Endothelial cell of umbilical vein (primary cell): Measurements from ENCODE around the gene OR5K2. TPM values are rescaled to one million over a fixed set of nuclear protein-coding genes. Genes with fewer than 3 reads are reported as not detected.

Experiments used
- BruUV-seq: library from RNA; stranded (reverse); fragments of 400-500 nt; replicated peaks from 2 replicates; lab custom pipeline; 2021; lab: Mats Ljungman, UMichigan
- CTCF ChIA-PET: fragments of 300-600, 350-600 bp; sonication (Branson Sonifier 250); formaldehyde crosslinking; loops from one replicate; lab custom pipeline; 2021; ENCODE audit warnings: antibody characterized with exemption, inconsistent platforms; lab: Charles Lee
- POLR2A ChIA-PET: fragments of 300-600, 350-600 bp; sonication (Branson Sonifier 250); formaldehyde crosslinking; loops from one replicate; lab custom pipeline; 2021; ENCODE audit warnings: antibody characterized with exemption, inconsistent platforms; lab: Charles Lee
- DNase-seq: peaks from one replicate; pipeline ENCODE4 v3.0.0-alpha.2; 2011; ENCODE audit warnings: low read depth, low spot score
- FAIRE-seq: peaks from 2 replicates; lab custom pipeline; 2011; peaks lifted over from hg19 to GRCh38; lab: Jason Lieb, UNC
- H2AFZ ChIP-seq: 2 replicates; pipeline ENCODE4 v1.6.0; 2012; ENCODE audit warnings: low read depth, low read length, control low read depth, inconsistent platforms
- H3K27ac ChIP-seq: 2 replicates; pipeline ENCODE4 v1.5.1; 2011; ENCODE audit warnings: low read depth, mild to moderate bottlenecking, control low read depth, low read length, moderate library complexity; ENCODE audit not compliant: insufficient read depth
- H3K27me3 ChIP-seq, 2 experiments: 2 replicates each; pipeline versions ENCODE4 v1.6.0 to v1.6.1; 2011; ENCODE audit warnings: low read length in 2 of 2, mixed read lengths in 1 of 2; ENCODE audit not compliant: control insufficient read depth in 2 of 2, insufficient read depth in 2 of 2
- H3K36me3 ChIP-seq, 2 experiments: 2 replicates in 1 of 2; 3 replicates in 1 of 2; pipeline ENCODE4 v1.5.1; 2011; ENCODE audit warnings: low read length in 2 of 2, mild to moderate bottlenecking in 1 of 2, moderate library complexity in 1 of 2; ENCODE audit not compliant: control insufficient read depth in 2 of 2, insufficient read depth in 2 of 2; ENCODE audit errors: extremely low read depth in 1 of 2
- H3K4me1 ChIP-seq: 3 replicates; pipeline ENCODE4 v1.5.1; 2011; ENCODE audit warnings: mild to moderate bottlenecking, low read length; ENCODE audit not compliant: control insufficient read depth, insufficient read depth; ENCODE audit errors: extremely low read depth
- H3K4me2 ChIP-seq: 2 replicates; pipeline ENCODE4 v1.6.1; 2011; ENCODE audit warnings: low read length, control low read depth, mixed read lengths; ENCODE audit not compliant: insufficient read depth
- H3K4me3 ChIP-seq, 3 experiments: fragments of 200-600 bp in 1 of 3; sonication (generic), shearing (Covaris generic) in 1 of 3; replicated peaks in 1 of 3; 2 replicates each; pipeline ENCODE4 v1.5.1; 2011 to 2016; ENCODE audit warnings: control low read depth in 3 of 3, low read length in 3 of 3, mild to moderate bottlenecking in 2 of 3, inconsistent platforms in 1 of 3, low read depth in 1 of 3, moderate library complexity in 1 of 3; ENCODE audit not compliant: insufficient read depth in 1 of 3
- H3K79me2 ChIP-seq: 2 replicates; pipeline ENCODE4 v1.6.0; 2012; ENCODE audit warnings: low read length, inconsistent platforms; ENCODE audit not compliant: control insufficient read depth, insufficient read depth
- H3K9ac ChIP-seq: replicated peaks from 2 replicates; pipeline ENCODE3; 2011; ENCODE audit warnings: low read length, control low read depth; ENCODE audit not compliant: insufficient read depth; ENCODE audit errors: extremely low read depth
- H3K9me1 ChIP-seq: replicated peaks from 3 replicates; pipeline ENCODE4 v1.6.0; 2011; ENCODE audit warnings: mild to moderate bottlenecking, low read length; ENCODE audit not compliant: control insufficient read depth, insufficient read depth; ENCODE audit errors: extremely low read depth
- H3K9me3 ChIP-seq: replicated peaks from 2 replicates; pipeline ENCODE4 v1.5.1; 2012; ENCODE audit warnings: low read length, inconsistent platforms; ENCODE audit not compliant: control insufficient read depth, insufficient read depth
- H4K20me1 ChIP-seq: replicated peaks from 2 replicates; pipeline ENCODE3; 2011; ENCODE audit warnings: mild to moderate bottlenecking, low read length; ENCODE audit not compliant: control insufficient read depth, insufficient read depth; ENCODE audit errors: extremely low read depth
- EZH2 ChIP-seq: IDR thresholded peaks from 2 replicates; pipeline ENCODE4 v1.6.1; 2012; ENCODE audit warnings: borderline replicate concordance, low read depth, mild to moderate bottlenecking, moderate library complexity, low read length, inconsistent platforms; ENCODE audit not compliant: severe bottlenecking
- FOS ChIP-seq: IDR thresholded peaks from 2 replicates; pipeline ENCODE4 v1.6.1; 2011; ENCODE audit warnings: mild to moderate bottlenecking, low read length, moderate library complexity, borderline replicate concordance; ENCODE audit not compliant: insufficient read depth
- GATA2 ChIP-seq: IDR thresholded peaks from 2 replicates; pipeline ENCODE4 v1.7.0; 2011; ENCODE audit warnings: low read depth, mild to moderate bottlenecking, moderate library complexity, mixed read lengths, low read length; ENCODE audit not compliant: insufficient read length, insufficient read depth
- JUN ChIP-seq: IDR thresholded peaks from 2 replicates; pipeline ENCODE4 v1.6.1; 2011; ENCODE audit warnings: borderline replicate concordance, low read depth; ENCODE audit not compliant: insufficient read length, insufficient read depth
- MYC ChIP-seq: IDR thresholded peaks from one replicate; pipeline ENCODE4 v1.6.1; 2011; ENCODE audit warnings: mild to moderate bottlenecking, low read depth, low read length
- POLR2A ChIP-seq: IDR thresholded peaks from 2 replicates; pipeline ENCODE4 v1.6.1; 2012; ENCODE audit warnings: low read depth, mild to moderate bottlenecking, control low read depth, low read length
- POLR2AphosphoS5 ChIP-seq: IDR thresholded peaks from 2 replicates; pipeline ENCODE4 v1.6.1; 2012; ENCODE audit warnings: low read depth, mild to moderate bottlenecking, control low read depth, low read length, moderate library complexity; ENCODE audit not compliant: insufficient read depth
- dilution Hi-C: fragments of 300-500 bp; cut with MboI; formaldehyde crosslinking; loops from one replicate; pipeline ENCODE4 v1.15.0; 2019; ENCODE audit warnings: low sequenced_read_pairs; ENCODE audit not compliant: extremely low pct_ligation_motif_present
- intact Hi-C: fragments of 100-400 bp; cut with micrococcal nuclease; formaldehyde crosslinking; loops from one replicate; pipeline ENCODE4 v1.10.0; 2022
- polyA plus RNA-seq, 4 experiments: library from polyadenylated mRNA; depleted of rRNA in 3 of 4; stranded (reverse) in 3 of 4; unstranded in 1 of 4; fragments of >200 nt; gene quantifications; 2 replicates each; pipeline versions ENCODE4 v1.2.1 to v1.2.3, GENCODE V29; 2011 to 2012; ENCODE audit warnings: missing spikeins in 1 of 4
- total RNA-seq: library from RNA; stranded (reverse); gene quantifications from 2 replicates; pipeline ENCODE4 v1.2.3, GENCODE V29; 2021
- TF ChIP-seq, protein P1 (sequence below): IDR thresholded peaks from 2 replicates; pipeline ENCODE4 v1.6.1; 2011; ENCODE audit not compliant: insufficient read depth, insufficient read length
- TF ChIP-seq, protein P2 (sequence below), 2 donors: IDR thresholded peaks; 1 replicate in 1 of 2; 2 replicates in 1 of 2; pipeline ENCODE4 v1.5.1; 2011; ENCODE audit warnings: low read length in 2 of 2, mild to moderate bottlenecking in 2 of 2, moderate library complexity in 2 of 2, control low read depth in 1 of 2, inconsistent platforms in 1 of 2, low read depth in 1 of 2; ENCODE audit not compliant: insufficient read depth in 1 of 2; ENCODE audit errors: extremely low read depth in 1 of 2

The OR5K2 gene
- total and polyA plus RNA-seq, 2 donors (not counting 3 experiments of a cell fraction or from before 2014, with no cell fraction given): not detected

DNA sequence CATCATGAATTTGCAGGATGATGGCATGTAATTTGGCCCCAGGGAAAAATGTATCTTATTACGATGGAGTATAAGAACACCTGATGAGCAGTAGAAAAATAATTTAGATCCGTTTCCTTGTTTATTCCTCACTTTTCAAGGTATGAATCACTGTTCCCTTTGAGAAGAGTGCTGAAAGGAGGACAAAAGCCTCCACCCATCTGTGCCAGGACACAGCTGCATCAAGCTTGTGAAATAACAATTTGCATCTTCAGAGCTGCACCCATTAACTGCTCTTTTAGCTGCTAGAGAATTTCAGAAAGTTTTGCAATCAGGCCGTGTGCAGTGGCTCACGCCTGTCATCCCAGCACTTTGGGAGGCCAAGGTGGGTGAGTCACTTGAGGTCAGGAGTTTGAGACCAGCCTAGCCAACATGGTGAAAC, 15.6 kb downstream of the OR5K2 start:
- Histone ChIP-seq H3K4me2 (no peak overlapping the region), H3K27ac (no peak overlapping the region), H3K9ac (no peak overlapping the region), H3K36me3 (peaks cover 4 to 9% of the 10 kb centered on the region in 2 experiments), H4K20me1 (no peaks in the 10 kb centered on the region), H3K9me3 (no peaks in the 10 kb centered on the region), H3K4me3 (no peak overlapping the region), H2AFZ (no peak overlapping the region), H3K9me1 (no peaks in the 10 kb centered on the region), H3K4me1 (peaks cover 2% of the 10 kb centered on the region), H3K79me2 (no peaks in the 10 kb centered on the region), H3K27me3 (no peaks in the 10 kb centered on the region)
- POLR2A ChIA-PET: no interaction called here
- intact Hi-C loops: no loop called here
- FAIRE-seq (no peak), DNase-seq (no peak)
- TF ChIP-seq GATA2: no peak
- TF ChIP-seq JUN: no peak
- no peak for TF ChIP-seq MYC
- TF ChIP-seq EZH2: no peak
- TF ChIP-seq, protein P1, sequence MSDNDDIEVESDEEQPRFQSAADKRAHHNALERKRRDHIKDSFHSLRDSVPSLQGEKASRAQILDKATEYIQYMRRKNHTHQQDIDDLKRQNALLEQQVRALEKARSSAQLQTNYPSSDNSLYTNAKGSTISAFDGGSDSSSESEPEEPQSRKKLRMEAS: no peak
- TF ChIP-seq POLR2A: no peak
- CTCF ChIA-PET: no interaction called here
- no TSS peak for BruUV-seq
- dilution Hi-C loops: no loop called here

DNA sequence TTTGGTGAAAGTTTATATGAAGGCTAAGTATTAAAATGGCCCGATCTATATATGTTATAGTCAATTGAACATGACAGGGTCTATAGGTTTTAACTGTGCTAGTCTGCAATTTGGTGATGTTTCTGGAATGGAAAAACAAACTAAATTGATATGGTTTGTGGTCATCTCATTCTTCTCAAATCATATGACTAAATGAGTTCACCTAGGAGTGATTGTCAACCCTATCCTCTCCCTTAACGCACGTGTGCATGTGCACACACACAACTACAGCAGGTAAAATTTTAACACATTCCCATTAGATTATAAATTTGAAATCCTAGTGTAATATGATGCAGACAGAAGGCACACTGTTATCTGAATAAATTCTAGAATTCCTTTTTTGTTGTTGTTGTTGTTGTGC, 16.3 kb downstream of the OR5K2 start:
- CTCF ChIA-PET: no interaction called here
- no peak for FAIRE-seq

More for the DNA sequence above, 16.3 kb downstream of the OR5K2 start:
- dilution Hi-C loops (no loop called here), intact Hi-C loops (no loop called here)
- Histone ChIP-seq H3K27me3 (no peaks in the 10 kb centered on the region), H3K9me3 (no peaks in the 10 kb centered on the region), H3K4me1 (peaks cover 2% of the 10 kb centered on the region), H3K36me3 (peaks cover 4 to 11% of the 10 kb centered on the region in 2 experiments), H4K20me1 (no peaks in the 10 kb centered on the region), H3K9ac (no peak overlapping the region), H2AFZ (no peak overlapping the region), H3K4me2 (no peak overlapping the region), H3K4me3 (no peak overlapping the region), H3K9me1 (no peaks in the 10 kb centered on the region), H3K27ac (no peak overlapping the region), H3K79me2 (no peaks in the 10 kb centered on the region)
- no TSS peak for BruUV-seq
- DNase-seq: no peak
- POLR2A ChIA-PET: no interaction called here
- TF ChIP-seq GATA2 (no peak), JUN (no peak), POLR2AphosphoS5 (no peak), EZH2 (no peak), POLR2A (no peak), FOS (no peak), MYC (no peak)
- TF ChIP-seq, protein P1: no peak
- TF ChIP-seq, protein P2, sequence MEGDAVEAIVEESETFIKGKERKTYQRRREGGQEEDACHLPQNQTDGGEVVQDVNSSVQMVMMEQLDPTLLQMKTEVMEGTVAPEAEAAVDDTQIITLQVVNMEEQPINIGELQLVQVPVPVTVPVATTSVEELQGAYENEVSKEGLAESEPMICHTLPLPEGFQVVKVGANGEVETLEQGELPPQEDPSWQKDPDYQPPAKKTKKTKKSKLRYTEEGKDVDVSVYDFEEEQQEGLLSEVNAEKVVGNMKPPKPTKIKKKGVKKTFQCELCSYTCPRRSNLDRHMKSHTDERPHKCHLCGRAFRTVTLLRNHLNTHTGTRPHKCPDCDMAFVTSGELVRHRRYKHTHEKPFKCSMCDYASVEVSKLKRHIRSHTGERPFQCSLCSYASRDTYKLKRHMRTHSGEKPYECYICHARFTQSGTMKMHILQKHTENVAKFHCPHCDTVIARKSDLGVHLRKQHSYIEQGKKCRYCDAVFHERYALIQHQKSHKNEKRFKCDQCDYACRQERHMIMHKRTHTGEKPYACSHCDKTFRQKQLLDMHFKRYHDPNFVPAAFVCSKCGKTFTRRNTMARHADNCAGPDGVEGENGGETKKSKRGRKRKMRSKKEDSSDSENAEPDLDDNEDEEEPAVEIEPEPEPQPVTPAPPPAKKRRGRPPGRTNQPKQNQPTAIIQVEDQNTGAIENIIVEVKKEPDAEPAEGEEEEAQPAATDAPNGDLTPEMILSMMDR (IDR thresholded peaks at IDR 0.05; ENCODE audit: extremely low read depth in 1 of 2, insufficient read depth in 1 of 2, low read depth in 1 of 2, low read length in 2 of 2): no peak
